Measurements from ENCODE around the gene CRY2.

CRY2 gene

GRCh38 chr11:45919806-45920530, 72.7 kb downstream of the CRY2 start:
- no peak for DNase-seq

GRCh38 chr11:45920531-45921477, 73.5 kb downstream of the CRY2 start:
- DNase-seq = no peak

- DNase-seq = no peak
Measured at GRCh38 chr11:45921561-45922424, 74.5 kb downstream of the CRY2 start.

- no peak for DNase-seq
Measured at GRCh38 chr11:45922425-45923082, 75.3 kb downstream of the CRY2 start, which contains the start of gene LARGE2. LARGE2 (plus strand) TSS chr11:45922656; CDS start chr11:45922883, 227 bp downstream.

GRCh38 chr11:45924036-45924915, 77.0 kb downstream of the CRY2 start:
- no peak for DNase-seq

GRCh38 chr11:45924927-45925326, 77.7 kb downstream of the CRY2 start:
- no peak for DNase-seq

- DNase-seq = no peak
Measured at GRCh38 chr11:45925550-45925949, 78.3 kb downstream of the CRY2 start.

- no peak for DNase-seq
Measured at GRCh38 chr11:45926001-45926401, 78.7 kb downstream of the CRY2 start.

GRCh38 chr11:45926536-45927331, 79.5 kb downstream of the CRY2 start:
- no peak for DNase-seq

- no peak for DNase-seq
Measured at GRCh38 chr11:45927332-45927683, 80.0 kb downstream of the CRY2 start.

- DNase-seq = no peak
Measured at GRCh38 chr11:45927684-45928413, 80.6 kb downstream of the CRY2 start.

GRCh38 chr11:45928535-45929215, 81.4 kb downstream of the CRY2 start:
- no peak for DNase-seq

- DNase-seq = no peak
Measured at GRCh38 chr11:45929486-45930030, 82.3 kb downstream of the CRY2 start.

GRCh38 chr11:45930031-45930794, 82.9 kb downstream of the CRY2 start:
- no peak for DNase-seq

- DNase-seq = no peak
Measured at GRCh38 chr11:45930951-45931570, 83.8 kb downstream of the CRY2 start.

GRCh38 chr11:45931739-45932138, 84.5 kb downstream of the CRY2 start:
- DNase-seq = no peak

GRCh38 chr11:45932217-45932616, 84.9 kb downstream of the CRY2 start:
- no peak for DNase-seq

Measured in stimulated activated CD4-positive, alpha-beta T cell treated with anti-CD3 and anti-CD28 coated beads, Interleukin-4, amount 100 ng/mL, for 1 hour (primary cell).